ENCODE results near the gene XRCC2.

XRCC2 gene

DNA sequence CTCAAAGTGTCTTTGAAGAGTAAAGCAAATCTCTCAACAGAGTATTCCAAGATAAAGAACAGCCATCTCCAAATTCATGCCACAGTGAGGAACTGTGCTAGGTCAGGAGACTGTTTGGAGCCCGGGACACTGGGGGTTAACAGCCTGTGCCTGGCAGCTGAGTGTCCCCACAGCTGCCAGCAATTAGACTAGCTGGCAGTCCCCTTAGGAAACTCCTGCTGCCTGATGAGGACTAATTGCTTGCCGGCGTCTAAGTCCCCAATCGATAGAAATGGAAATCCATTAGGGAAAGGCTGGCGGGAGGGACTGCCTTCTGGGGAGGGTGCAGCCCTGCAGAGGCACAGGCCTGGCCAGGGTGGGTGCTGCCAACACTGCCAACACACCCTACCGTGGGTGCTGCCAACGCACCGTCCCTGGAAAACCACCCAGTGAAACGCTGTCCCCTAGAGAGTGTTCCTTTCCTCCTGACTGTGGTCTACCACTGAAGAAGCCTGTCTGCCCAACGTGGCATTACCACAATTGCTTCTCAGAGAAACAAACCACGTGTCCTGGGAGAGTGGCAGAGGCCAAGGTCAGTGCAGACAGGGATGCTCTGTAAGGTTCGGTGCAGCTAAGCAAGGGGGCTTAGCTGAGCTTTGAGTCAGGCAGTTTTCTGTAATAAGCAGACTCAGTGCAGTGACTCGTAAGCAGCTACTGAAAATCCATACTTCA lies 60.8 kb downstream of the XRCC2 start:
- H3K4me3 ChIP-seq (ENCODE audit: low read depth, low read length) = no peak overlapping the region
- TF ChIP-seq, protein P1, sequence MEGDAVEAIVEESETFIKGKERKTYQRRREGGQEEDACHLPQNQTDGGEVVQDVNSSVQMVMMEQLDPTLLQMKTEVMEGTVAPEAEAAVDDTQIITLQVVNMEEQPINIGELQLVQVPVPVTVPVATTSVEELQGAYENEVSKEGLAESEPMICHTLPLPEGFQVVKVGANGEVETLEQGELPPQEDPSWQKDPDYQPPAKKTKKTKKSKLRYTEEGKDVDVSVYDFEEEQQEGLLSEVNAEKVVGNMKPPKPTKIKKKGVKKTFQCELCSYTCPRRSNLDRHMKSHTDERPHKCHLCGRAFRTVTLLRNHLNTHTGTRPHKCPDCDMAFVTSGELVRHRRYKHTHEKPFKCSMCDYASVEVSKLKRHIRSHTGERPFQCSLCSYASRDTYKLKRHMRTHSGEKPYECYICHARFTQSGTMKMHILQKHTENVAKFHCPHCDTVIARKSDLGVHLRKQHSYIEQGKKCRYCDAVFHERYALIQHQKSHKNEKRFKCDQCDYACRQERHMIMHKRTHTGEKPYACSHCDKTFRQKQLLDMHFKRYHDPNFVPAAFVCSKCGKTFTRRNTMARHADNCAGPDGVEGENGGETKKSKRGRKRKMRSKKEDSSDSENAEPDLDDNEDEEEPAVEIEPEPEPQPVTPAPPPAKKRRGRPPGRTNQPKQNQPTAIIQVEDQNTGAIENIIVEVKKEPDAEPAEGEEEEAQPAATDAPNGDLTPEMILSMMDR (IDR thresholded peaks at IDR 0.05; ENCODE audit: low read depth, low read length, missing control alignments) = no peak
- no peak for DNase-seq (ENCODE audit: low read depth)

DNA sequence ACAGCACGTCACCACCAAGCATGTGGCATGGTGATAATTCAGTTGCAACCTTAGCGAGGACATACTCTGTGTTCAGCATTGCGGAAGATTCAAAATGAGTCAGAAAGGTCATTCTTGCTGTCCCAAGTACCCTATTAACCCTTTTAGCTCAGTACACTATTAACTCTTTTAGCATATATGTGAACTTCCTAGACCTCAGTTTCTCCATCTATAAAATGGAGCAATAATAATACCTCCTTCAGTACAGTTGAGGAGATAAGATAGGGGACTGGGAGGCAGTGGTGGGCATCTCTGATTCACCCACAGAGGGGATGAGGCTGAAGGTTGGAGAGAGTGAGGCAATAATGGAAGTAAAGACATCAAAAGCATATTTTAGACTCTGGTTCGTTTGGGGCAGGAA lies 67.3 kb downstream of the XRCC2 start:
- TF ChIP-seq, protein P1 (IDR thresholded peaks at IDR 0.05; ENCODE audit: low read depth, low read length, missing control alignments) = no peak
- H3K4me3 ChIP-seq (ENCODE audit: low read depth, low read length) = no peak overlapping the region
- DNase-seq (ENCODE audit: low read depth) = no peak

DNA sequence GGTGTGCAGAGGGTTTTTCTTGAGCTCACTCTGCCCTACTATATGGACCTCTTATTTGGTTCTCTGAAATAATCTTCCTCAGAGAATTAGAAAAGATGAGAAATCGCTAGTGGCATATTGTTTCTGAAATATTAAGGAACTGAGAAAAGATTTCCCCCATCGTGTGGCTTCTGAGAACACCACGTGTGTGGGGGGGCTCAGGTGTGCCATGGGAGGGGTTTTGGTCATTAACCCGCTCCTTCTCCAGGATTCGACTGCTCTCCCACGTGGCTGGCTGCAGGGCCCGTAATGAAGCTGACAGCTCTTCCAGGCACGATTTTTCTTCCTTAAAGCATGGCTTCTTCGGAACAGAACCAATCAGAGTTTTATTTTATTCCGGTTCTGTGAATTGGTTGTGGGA lies 67.7 kb downstream of the XRCC2 start:
- TF ChIP-seq, protein P1 (IDR thresholded peaks at IDR 0.05; ENCODE audit: low read depth, low read length, missing control alignments) = no peak

DNA sequence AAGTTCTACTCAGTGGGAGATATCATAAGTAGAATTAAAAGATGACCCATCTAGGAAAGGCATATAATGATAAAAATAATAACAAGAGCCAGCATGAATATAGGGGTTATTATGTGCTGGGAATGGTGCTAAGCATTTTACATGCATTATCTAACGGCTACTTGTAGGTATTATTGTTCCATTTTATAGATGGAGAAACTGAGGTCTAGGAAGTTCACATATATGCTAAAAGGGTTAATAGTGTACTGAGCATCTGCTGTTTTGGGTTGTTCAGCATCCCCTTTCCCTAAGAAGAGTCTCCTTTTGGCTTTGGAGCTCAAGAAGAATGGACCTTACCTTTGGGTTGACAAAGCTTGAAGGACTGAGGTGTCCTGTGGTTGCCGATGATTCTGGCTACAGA lies 68.9 kb downstream of the XRCC2 start:
- no peak for DNase-seq (ENCODE audit: low read depth)
- no peak overlapping the region for H3K4me3 ChIP-seq (ENCODE audit: low read depth, low read length)
- TF ChIP-seq, protein P1 (IDR thresholded peaks at IDR 0.05; ENCODE audit: low read depth, low read length, missing control alignments) = no peak

More for the DNA sequence above, 67.7 kb downstream of the XRCC2 start:
- H3K4me3 ChIP-seq (ENCODE audit: low read depth, low read length) = no peak overlapping the region
- DNase-seq (ENCODE audit: low read depth) = no peak

DNA sequence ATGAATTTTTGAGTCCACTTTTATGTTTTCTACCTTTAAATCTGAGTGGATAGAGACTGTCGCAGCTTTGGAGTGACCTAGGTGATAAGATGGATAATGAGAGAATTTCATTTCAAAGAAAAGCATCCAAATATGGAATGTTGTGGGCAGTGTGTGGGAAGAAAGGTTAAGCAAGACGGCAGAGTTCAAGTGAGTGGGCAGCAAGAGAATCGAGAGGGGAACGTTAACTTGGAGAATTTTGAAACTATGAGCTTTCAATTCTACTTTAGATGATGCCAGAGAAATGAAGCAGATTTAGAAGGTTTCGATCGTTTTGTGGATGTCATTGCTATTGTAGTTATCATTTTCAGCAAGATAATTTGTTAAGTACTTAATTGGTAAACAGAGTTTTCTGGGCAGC lies 73.0 kb downstream of the XRCC2 start:
- TF ChIP-seq, protein P1 (IDR thresholded peaks at IDR 0.05; ENCODE audit: low read depth, low read length, missing control alignments) = no peak
- DNase-seq (ENCODE audit: low read depth) = no peak
- no peak overlapping the region for H3K4me3 ChIP-seq (ENCODE audit: low read depth, low read length)

DNA sequence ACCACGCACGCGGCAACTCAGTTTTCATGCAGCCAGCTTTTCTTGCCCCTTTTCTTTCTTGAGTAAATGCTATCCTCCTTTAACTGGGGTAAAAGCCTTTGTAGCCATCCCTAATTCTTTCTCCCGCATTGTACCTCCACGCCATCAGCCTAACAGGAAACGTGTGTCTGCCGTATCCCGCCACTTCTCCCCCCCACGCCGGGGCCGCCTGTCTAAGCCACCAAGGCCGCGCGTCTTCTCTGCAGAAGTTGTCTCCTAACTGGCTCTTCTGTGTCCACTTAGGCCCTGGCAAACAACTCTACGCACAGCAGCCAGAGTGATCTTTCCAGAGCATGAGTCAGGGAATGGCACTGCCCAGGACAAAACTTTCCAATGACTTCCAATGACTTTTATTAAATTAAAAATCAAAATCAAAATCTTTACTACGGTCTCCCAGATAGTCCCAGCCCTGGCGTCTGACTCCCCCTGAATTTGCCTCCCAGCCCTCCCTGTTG lies 74.6 kb downstream of the XRCC2 start:
- TF ChIP-seq, protein P1 (IDR thresholded peaks at IDR 0.05; ENCODE audit: low read depth, low read length, missing control alignments) = no peak
- no peak for DNase-seq (ENCODE audit: low read depth)
- no peak overlapping the region for H3K4me3 ChIP-seq (ENCODE audit: low read depth, low read length)

DNA sequence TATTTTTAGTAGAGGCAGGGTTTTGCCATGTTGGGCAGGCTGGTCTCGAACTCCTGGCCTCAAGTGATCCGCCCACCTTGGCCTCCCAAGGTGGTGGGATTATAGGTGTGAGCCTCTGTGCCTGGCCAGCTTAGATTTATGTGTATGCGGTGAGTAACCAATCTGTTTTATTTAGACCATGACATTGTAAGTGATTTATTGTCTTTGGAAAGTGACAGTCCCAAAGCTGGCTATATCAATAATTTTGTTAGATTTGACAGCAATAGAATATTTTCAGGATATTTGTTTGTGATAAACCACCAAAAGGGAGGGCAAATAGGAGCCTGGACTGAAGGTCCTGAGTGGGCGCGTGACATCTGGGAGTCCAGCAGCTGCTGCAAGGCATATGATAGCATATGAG lies 75.7 kb downstream of the XRCC2 start:
- DNase-seq (ENCODE audit: low read depth) = no peak
- TF ChIP-seq, protein P1 (IDR thresholded peaks at IDR 0.05; ENCODE audit: low read depth, low read length, missing control alignments) = no peak
- H3K4me3 ChIP-seq (ENCODE audit: low read depth, low read length) = no peak overlapping the region
